Measurements from ENCODE around the gene LEFTY2. TPM values are rescaled to one million over a fixed set of nuclear protein-coding genes. Genes with fewer than 3 reads are reported as not detected.

The LEFTY2 gene
- total and polyA plus RNA-seq, 2 donors (not counting 3 experiments of a cell fraction or from before 2014, with no cell fraction given): 0.06 TPM; not detected in 1

GRCh38 chr1:225987491-225988316 lies 46.7 kb upstream of the LEFTY2 start:
- dilution Hi-C loops (cut with MboI; ENCODE audit: extremely low pct_ligation_motif_present, low sequenced_read_pairs): no loop called here
- DNase-seq (ENCODE audit: low read depth, low spot score): peak; percentile 58
- FAIRE-seq: peak; percentile 33
- Histone ChIP-seq H3K36me3 (ENCODE audit: control insufficient read depth in 2 of 2, extremely low read depth in 1 of 2, insufficient read depth in 2 of 2, low read length in 2 of 2) (peaks cover 24 to 33% of the 10 kb centered on the region in 2 experiments), H3K27me3 (ENCODE audit: control insufficient read depth in 2 of 2, insufficient read depth in 2 of 2, low read length in 2 of 2) (no peaks in the 10 kb centered on the region), H3K27ac (ENCODE audit: insufficient read depth, low read depth, low read length) (no peak overlapping the region), H2AFZ (ENCODE audit: low read depth, low read length) (no peak overlapping the region), H4K20me1 (replicated peaks; ENCODE audit: control insufficient read depth, extremely low read depth, insufficient read depth, low read length) (no peaks in the 10 kb centered on the region), H3K9me3 (replicated peaks; ENCODE audit: control insufficient read depth, insufficient read depth, low read length) (no peaks in the 10 kb centered on the region), H3K4me2 (ENCODE audit: insufficient read depth, low read length) (no peak overlapping the region), H3K4me3 (replicated peaks in 1 of 3; ENCODE audit: insufficient read depth in 1 of 3, low read depth in 1 of 3, low read length in 3 of 3) (no peak overlapping the region), H3K79me2 (ENCODE audit: control insufficient read depth, insufficient read depth, low read length) (peaks cover 11% of the 10 kb centered on the region), H3K9ac (replicated peaks; ENCODE audit: extremely low read depth, insufficient read depth, low read length) (no peak overlapping the region), H3K9me1 (replicated peaks; ENCODE audit: control insufficient read depth, extremely low read depth, insufficient read depth, low read length) (no peaks in the 10 kb centered on the region), H3K4me1 (ENCODE audit: control insufficient read depth, extremely low read depth, insufficient read depth, low read length) (no peaks in the 10 kb centered on the region)
- TF ChIP-seq POLR2A (IDR thresholded peaks at IDR 0.05; ENCODE audit: low read depth, low read length): no peak
- TF ChIP-seq JUN (IDR thresholded peaks at IDR 0.05; ENCODE audit: borderline replicate concordance, insufficient read depth, insufficient read length, low read depth): no peak
- no peak for TF ChIP-seq FOS (IDR thresholded peaks at IDR 0.05; ENCODE audit: borderline replicate concordance, insufficient read depth, low read length)
- TF ChIP-seq CTCF (IDR thresholded peaks at IDR 0.05; ENCODE audit: extremely low read depth in 1 of 2, insufficient read depth in 1 of 2, low read depth in 1 of 2, low read length in 2 of 2): peak; percentile 36 to 57
- TF ChIP-seq MAX (IDR thresholded peaks at IDR 0.05; ENCODE audit: insufficient read depth, insufficient read length): no peak
- TF ChIP-seq EZH2 (IDR thresholded peaks at IDR 0.05; ENCODE audit: borderline replicate concordance, low read depth, low read length, severe bottlenecking): no peak
- no peak for TF ChIP-seq GATA2 (IDR thresholded peaks at IDR 0.05; ENCODE audit: insufficient read depth, insufficient read length, low read depth, low read length)
- intact Hi-C loops (cut with micrococcal nuclease): no loop called here
- BruUV-seq (replicated peaks): no TSS peak
- ChIA-PET CTCF (interaction anchor here (0.6 to 3.9 kb wide), 41 partner anchors 9 to 669 kb away, joined by 3 to 61 read pairs (median 4); partner anchors contain the start of genes H3-3A, SDE2 and SRP9), POLR2A (interaction anchor here (0.9 to 1.0 kb wide), 2 partner anchors 12 to 75 kb away, joined by 3 to 4 read pairs; partner anchors contain the start of genes H3-3A and SDE2)
